ELR (cell line): ENCODE measurements around the gene EPAS1.
A peak's percentile ranks its signal among the peaks of the same experiment; 100 is the strongest.

ENCODE experiments used
- DNase-seq: peaks from one replicate; pipeline ENCODE4 v3.0.0-alpha.2; 2015; ENCODE audit warnings: low read depth

EPAS1 gene

DNA sequence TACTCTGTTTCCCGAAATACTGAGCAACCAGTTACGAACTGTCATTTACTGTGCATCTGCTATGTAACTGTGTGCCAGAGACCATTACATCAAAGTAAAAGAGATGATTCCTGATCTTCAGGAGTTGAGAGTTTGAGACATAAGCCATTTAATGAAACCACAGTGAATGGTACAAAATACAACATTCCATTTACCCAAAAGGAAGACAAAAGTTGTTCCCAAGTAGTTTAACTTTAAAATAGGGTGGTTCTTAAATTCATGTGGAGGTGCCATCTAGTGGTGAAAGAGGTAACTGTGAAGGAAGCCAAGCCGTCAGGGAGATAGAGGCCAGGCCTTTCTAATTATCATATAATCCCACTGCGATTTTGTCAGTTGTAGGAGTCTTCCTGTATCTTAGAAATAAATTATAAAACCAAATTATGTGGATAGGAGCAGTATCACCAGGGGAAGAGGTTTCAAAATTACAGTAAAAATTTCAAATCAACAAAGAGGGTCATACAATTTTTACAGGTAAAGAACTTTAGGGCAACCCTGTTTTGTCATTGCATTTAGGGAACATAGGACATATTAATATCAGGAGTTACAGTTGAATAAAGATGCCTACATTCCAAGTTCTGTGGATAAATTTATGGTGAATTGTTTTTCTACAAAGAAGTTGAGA lies 67.7 kb downstream of the EPAS1 start:
- peak; percentile 82 for DNase-seq

DNA sequence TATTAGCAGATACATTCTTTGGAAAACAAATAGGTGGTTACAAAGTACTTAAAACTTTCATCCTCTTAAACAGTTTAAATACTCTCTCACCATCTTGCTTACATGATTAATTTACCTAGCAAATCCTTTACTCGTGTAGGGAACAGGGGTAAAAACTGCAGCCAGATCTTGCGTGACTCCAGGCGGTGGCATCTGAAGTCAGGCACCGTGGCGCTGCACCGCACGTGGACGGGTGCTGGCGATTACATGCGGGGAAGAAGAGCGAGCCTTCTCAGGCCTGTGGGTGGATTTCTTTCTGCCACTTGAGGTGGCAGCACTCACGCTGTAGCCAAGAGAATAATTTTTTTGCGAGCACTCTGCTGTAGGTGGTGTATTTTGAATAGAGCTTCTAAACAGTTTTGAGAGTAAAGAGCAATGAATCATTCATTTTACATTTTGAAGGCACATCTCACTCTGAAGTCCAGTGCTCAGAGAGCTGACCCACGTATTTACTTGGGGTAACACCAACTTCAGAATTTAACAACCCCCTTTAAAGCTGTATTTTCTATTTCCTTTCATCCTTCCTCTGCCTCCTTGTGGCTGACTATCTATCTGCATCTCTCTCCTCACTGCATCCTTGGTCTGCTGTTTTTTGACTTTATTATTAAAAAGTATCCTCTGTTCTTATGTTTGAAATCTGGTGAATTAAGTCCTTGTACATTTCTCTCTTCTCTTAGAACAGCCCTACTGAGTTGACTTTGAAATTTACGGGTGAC lies 68.9 kb downstream of the EPAS1 start:
- DNase-seq = peak; percentile 47

DNA sequence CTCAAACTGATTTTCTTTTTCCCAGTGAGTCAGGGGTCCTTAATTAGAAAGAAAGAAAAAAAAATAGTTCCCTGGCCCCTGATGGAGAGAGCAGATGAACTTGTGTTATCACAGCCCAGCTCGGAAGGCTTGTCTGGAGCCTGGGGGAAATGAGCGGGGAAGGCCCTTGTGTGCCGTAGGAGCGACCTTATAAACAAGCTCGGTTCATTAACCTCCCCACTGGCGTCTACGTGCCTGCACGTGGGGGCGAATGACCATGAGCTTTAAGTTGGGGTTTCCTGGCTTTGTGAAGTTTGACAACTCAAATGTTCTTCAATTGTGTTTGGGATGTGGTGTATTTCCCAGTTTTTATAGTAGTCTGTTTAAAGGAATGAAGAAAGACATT lies 69.5 kb downstream of the EPAS1 start:
- DNase-seq = no peak

DNA sequence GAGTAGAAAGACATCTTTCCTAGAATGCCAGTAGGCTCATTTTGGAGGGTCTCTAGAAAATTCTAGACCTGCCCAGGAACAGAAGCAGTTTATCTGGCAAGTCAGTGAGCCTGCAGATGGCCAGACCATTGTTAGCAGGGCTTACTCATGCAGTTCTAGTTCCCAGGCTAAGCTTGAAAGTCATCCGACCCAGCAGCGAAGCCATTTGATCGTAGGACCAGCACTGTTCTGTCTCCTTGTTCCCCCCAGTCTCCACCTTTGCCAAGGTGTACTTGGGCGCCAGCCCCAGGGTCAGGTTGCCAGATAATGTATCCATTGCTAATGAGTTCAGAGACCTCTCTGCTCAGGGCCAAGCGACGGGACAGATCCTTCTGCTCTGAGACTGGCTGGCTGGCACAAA lies 70.1 kb downstream of the EPAS1 start:
- DNase-seq = no peak

DNA sequence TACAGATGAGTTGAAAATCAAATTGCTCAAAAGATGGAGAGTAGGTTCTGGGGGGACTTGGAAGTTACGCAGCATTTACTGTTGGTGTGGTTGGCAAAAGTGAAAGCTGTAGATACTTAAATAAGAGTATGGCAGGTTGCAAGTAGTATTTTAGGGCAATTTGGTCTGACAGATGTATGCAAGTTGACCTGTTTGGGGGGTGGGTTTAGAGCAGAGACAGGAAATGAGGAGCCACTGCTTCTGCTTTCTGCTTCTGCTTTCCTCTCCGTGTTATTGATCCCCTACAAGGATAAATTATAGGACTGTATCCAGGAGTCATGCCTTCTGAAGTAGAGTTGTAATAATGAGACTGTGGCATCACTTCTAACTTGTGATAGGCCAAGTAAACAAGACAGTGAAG lies 71.2 kb downstream of the EPAS1 start:
- no peak for DNase-seq

DNA sequence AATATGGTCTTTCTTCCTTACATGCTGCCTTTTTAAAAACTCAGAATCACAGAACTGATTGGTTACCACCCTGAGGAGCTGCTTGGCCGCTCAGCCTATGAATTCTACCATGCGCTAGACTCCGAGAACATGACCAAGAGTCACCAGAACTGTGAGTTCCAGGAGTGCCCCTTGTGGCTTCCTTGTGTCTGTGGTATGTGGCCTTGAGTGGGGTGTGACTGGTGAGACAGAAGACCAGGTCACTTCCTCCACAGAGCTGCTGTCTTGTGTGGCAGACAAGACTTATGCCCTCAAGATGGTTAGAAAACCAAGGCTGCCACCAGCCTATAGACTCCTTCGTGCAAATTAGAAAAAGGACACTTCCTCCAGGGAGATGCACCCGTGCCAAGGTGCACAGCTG lies 72.6 kb downstream of the EPAS1 start:
- no peak for DNase-seq

DNA sequence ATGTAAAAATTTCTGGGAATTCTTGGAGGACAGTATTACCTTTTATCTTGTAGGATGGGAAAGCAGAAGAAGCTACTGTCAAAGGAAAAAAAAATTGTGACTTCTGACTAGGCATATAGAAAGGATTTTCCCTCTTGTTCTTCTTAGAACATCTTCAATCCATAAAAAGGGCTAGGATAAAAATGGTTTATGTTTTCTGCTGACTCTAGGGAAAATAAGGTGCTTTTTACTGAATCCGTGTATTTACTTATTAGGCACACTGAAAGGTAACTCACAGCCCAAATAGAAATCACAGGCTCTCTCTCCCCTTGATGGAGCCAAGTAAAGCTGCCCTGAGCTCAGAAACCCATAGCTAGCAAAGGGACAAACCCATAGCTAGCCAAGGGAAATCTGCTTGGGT lies 74.6 kb downstream of the EPAS1 start:
- DNase-seq = no peak

DNA sequence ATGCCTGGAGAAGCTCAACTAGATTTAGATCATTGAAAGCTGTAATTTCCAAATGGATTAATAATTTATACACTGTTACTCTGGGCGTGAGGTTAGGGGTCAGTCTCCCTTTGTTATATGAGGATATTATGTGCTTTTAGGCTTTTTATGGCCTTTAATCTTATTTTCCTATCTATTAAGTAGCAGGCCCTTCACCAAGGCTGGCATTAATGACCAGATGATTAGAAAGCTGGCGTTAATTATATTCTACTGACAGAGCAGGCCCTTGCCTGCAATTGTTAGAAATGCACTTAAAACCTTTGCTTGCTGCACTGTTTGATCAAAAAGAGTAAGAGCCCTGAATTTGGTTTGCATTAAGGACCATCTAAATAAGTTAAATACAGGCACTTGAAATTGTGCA lies 75.3 kb downstream of the EPAS1 start:
- DNase-seq = no peak

DNA sequence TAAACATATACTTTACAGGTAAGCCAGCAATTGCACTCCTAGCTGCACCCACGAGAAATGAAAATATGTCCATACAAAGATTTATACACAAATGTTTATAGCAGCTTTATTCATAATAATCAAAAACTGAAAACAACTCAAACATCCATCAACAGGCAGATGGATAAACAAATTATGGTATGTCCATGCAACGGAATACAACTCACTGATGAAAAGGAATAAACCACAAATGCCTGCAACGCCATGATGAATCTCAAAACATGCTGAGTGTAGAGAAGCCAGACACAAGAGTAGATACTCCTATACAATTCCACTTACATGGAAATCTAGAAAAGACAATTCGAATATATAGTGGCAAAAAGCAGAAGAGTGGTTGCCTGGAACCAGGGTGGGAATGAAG lies 76.0 kb downstream of the EPAS1 start:
- DNase-seq = no peak

DNA sequence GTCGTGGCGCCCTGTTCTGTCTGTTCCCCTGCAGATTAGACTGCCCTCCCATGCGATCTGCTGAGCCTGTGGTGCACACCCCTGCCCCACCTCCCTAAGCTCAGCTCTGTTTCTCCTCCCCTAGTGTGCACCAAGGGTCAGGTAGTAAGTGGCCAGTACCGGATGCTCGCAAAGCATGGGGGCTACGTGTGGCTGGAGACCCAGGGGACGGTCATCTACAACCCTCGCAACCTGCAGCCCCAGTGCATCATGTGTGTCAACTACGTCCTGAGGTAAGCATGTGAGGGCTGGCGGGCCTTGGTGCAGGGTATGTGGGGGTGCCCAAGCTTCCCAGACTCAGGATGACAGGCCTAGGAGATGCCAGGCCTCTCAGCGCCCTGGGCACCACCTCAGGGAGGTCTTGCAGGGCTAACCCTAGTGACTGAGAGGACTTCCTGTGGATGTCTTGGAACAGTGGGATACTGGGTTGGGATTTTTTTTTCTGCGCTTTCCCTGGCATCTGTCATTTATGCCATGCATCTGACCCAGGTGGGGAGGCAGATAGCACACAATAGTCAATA lies 78.4 kb downstream of the EPAS1 start:
- no peak for DNase-seq

DNA sequence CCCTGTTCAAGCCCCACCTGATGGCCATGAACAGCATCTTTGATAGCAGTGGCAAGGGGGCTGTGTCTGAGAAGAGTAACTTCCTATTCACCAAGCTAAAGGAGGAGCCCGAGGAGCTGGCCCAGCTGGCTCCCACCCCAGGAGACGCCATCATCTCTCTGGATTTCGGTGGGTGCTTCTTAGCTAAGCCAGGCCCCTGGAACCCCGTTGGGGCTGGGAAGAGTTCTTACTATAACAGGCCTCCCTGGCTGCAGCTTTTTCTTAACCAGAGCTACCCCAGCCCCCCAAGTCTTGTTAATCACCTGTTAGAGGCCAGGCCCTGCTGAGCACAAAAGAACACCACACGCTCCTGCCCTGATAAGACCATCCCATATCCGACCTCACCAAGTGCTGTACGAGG lies 79.4 kb downstream of the EPAS1 start:
- DNase-seq = no peak

DNA sequence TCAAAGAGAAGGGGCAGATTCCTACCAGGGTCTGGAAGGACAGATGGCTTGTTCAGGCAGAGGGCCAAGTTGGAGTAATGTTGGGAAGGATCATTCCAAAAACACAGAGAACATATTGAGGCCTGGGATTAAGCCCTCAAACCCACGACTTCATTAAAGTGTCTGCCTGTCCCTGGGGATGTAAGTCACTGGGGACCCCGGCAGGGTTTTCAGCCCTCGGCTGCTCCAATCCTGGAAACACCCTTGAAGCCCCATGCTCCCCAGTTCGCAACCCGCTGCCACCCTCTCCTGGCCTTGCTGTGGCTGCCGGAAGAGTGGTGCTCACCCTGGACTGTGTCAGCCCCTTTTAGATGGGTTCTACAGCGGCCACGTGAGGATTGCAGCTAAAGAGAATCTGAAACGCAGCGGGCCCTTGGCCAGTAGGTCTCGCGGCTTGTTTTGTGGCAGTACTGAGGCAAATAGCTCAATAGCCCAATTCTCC lies 79.9 kb downstream of the EPAS1 start:
- DNase-seq = no peak

DNA sequence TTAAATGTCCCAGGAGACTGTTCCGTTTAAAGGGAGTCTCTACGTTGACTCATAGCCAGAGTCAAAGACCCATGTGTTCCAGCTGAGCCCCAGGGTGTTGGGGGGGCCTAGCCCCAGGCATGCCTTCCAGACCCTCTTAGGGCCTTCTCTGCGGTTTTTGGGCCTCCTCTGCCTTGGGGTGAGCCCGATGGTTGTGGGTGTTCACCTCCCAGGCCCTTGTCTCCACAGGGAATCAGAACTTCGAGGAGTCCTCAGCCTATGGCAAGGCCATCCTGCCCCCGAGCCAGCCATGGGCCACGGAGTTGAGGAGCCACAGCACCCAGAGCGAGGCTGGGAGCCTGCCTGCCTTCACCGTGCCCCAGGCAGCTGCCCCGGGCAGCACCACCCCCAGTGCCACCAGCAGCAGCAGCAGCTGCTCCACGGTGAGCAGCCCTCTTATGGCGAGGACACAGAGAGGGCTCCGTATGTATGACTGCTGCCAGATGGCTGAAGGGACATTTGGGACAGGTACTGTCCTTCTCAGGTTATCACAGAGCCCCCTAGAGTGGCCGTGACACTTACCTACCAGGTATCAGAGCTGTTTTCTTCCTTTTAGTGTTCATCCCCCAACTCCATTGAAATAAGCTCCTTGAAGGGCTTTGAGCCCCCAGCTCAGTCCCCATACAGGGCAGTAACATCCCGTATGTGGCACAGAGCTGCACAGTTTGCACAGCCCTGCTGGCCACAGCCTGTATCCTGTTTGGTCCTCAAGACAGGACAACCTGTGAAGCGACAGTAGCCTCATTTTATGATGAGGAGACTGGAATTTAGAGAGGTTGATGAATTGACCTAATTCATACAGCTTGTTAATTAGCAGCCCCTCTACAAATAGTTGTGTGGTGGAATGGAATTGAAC lies 80.7 kb downstream of the EPAS1 start:
- no peak for DNase-seq

DNA sequence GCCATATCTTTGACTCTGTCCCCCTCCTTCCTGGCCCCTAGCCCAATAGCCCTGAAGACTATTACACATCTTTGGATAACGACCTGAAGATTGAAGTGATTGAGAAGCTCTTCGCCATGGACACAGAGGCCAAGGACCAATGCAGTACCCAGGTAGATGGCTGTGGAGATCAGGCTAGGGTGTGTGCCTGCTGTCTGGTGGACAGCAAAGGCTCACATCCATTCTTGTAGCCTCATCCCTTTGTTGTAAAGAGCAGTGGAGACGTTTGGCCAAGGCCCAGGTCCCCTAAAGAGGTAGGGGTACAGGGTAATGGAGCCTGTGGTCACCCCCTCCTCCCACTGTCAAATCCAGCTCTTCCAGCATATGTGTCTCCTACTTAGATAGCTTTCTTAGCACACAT lies 81.4 kb downstream of the EPAS1 start:
- no peak for DNase-seq

DNA sequence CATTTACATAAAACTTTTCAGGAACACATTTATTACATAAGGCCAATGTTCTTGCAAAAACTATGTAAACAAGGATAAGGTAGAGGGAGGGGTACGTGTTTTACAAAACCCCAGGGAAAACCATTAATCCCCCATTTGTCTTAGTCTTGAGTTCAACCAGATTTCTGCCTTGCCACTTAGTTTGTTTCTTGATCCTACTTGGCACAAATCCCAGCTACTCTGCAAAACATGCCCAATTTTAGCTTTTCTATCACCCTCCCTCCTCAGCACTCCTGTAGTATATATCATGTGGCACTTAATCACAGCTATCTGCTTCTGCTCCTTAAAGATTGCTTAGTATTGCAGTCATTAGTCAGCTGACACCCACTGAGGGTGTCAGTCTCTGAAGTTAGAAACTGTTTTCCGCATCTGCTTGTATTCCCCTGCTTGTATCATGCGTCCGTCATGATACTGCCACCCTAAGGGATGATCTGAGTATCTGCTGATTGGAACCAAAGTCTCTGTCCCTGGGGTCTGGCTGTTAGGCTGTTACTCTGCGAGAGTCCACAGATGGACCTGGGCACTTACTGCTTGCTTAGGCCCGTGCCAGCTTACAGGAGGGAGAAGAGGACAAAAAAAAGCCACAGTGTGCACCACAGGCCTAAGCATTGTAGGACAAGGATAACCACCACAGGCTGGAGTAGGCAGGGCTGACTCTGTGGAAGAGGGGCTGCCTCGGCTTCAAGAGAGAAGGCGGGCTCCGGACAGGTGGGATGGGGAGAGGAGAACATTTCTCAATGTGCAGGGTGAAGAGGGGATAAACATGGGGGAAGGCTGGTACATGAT lies 82.2 kb downstream of the EPAS1 start:
- no peak for DNase-seq

DNA sequence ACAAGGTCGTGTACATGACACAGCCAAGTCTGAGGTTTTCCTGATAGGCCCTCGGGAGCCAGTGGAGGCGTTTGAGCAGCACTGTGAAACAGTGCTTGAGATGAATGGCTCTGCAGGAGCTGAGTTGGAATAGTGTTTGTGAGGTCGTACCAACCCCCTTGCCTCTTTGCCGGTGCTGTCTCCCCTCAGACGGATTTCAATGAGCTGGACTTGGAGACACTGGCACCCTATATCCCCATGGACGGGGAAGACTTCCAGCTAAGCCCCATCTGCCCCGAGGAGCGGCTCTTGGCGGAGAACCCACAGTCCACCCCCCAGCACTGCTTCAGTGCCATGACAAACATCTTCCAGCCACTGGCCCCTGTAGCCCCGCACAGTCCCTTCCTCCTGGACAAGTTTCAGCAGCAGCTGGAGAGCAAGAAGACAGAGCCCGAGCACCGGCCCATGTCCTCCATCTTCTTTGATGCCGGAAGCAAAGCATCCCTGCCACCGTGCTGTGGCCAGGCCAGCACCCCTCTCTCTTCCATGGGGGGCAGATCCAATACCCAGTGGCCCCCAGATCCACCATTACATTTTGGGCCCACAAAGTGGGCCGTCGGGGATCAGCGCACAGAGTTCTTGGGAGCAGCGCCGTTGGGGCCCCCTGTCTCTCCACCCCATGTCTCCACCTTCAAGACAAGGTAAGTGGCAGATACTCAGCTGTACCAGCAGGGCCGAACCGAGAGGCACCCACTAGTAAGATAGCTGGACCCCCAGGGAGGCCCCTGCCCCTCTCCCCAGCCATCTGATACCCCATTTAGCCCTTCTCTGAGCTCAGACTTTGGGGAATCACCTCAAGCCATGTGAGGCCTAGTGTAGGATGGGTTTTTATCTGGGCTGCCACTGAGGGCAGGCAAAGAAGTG lies 83.1 kb downstream of the EPAS1 start:
- no peak for DNase-seq

DNA sequence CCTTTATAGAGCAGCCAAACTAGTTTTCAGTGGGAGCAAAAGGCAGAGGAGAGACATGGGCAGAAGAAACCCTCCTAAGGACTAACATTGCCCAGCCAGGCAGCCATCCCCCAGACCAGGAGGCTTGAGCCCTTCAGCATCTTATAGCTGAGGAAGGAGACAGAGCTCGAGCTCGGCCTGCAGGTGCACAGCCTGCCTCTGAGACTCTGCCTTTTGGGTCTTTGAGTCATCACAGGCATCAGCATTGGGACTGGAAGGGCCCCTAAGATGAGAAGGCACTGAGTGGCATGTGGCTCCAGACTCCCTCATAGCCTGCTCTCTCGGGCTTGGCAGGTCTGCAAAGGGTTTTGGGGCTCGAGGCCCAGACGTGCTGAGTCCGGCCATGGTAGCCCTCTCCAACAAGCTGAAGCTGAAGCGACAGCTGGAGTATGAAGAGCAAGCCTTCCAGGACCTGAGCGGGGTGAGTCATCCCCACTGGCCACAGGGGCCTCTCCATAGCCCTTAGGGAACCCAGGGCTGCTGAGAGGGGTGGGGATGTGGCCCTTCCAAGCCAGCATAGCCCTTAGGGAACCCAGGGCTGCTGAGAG lies 84.1 kb downstream of the EPAS1 start:
- peak; percentile 46 for DNase-seq

DNA sequence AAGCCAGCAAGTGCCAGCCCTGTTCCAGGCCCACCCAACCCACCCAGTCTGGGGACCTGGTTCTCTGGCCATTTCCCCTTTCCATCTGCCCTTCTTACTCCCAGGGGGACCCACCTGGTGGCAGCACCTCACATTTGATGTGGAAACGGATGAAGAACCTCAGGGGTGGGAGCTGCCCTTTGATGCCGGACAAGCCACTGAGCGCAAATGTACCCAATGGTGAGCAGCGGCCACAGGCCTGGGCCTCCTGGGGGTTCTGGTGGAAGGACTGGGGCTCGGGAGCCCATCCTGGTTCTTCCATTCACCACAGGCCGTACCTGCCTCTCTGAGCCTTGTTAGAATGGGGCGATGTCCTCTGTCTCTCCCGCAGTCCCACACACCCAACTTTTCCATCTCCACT lies 84.7 kb downstream of the EPAS1 start:
- DNase-seq = no peak

DNA sequence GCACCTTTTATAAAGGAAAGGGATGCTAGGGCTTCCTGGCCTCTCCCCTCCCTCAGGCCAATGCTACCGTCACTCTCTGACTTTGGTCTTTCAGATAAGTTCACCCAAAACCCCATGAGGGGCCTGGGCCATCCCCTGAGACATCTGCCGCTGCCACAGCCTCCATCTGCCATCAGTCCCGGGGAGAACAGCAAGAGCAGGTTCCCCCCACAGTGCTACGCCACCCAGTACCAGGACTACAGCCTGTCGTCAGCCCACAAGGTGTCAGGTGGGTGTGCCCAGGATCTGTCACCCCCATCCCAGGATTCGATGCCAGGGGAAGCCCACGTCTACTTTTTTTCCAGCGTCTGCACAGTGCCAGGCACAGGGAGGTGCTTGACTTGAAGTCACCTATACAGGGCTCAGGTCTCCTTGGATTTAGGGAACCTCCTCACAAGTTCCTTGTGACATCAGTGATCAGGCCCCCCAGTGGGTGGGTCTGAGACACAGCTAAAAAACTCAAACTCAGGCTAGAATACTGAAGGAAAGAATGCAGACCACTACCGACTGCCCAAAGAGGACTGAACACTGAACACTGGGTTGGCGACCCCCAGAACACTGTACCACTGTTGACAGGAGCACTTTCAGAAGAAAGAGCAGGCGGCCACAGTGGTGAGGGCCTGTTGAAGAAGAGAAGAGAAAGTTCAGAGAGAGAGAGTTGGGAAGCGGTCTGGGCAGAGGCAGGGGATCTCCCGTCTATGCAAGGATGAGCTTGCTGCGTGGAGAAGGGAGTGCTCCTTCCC lies 85.3 kb downstream of the EPAS1 start:
- no peak for DNase-seq

DNA sequence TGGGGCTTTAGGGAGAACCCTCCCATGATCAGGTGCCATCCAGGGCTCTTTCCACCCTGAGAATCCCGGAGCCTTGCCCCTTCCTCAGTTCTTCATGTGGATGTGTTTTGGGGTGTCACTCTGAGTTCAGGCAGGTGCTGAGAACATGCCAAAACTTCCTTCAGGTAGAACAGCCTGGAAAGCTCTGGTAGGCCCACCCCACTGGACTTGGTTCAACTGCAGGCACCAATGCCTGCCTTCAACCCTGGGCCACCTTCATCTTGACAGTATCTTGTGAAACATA lies 85.8 kb downstream of the EPAS1 start:
- DNase-seq = no peak
